Medulla oblongata (tissue), 1 donor: ENCODE data around the gene RBM19.
"Not testable (repeated sequence)": the region's sequence is repeated elsewhere in the genome, so short reads cannot be mapped to it uniquely, and the experiment has no call there.

ENCODE experiments used
- DNase-seq: peaks from one replicate; pipeline ENCODE4 v3.0.0-alpha.2; 2015; ENCODE audit errors: extremely low spot score

Gene RBM19

GRCh38 chr12:113965951-113966797 lies at the start of gene RBM19:
Gene RBM19, minus strand, starts transcription at chr12:113966325. Its CDS starts 98 bp downstream, at chr12:113966227.
- DNase-seq: peak; percentile 100

GRCh38 chr12:114015851-114016250 lies 49.7 kb upstream of the RBM19 start:
- DNase-seq: no peak

- no peak for DNase-seq
Measured at GRCh38 chr12:114013575-114014345, 47.6 kb upstream of the RBM19 start.

GRCh38 chr12:114012744-114013431 lies 46.8 kb upstream of the RBM19 start:
- DNase-seq: no peak

- DNase-seq: no peak
Measured at GRCh38 chr12:114011711-114012110, 45.6 kb upstream of the RBM19 start.

- DNase-seq: no peak
Measured at GRCh38 chr12:114006482-114007425, 40.6 kb upstream of the RBM19 start.

GRCh38 chr12:114004402-114004801 lies 38.3 kb upstream of the RBM19 start:
- DNase-seq: no peak

- DNase-seq: no peak
Measured at GRCh38 chr12:114003286-114003685, 37.2 kb upstream of the RBM19 start.

- DNase-seq: no peak
Measured at GRCh38 chr12:114001511-114002340, 35.6 kb upstream of the RBM19 start.

GRCh38 chr12:114000861-114001260 lies 34.7 kb upstream of the RBM19 start:
- DNase-seq: no peak

- DNase-seq: not testable (repeated sequence)
Measured at GRCh38 chr12:114000261-114000660, 34.1 kb upstream of the RBM19 start.

- DNase-seq: no peak
Measured at GRCh38 chr12:113997365-113997764, 31.2 kb upstream of the RBM19 start.

GRCh38 chr12:113996026-113996425 lies 29.9 kb upstream of the RBM19 start:
- DNase-seq: no peak

GRCh38 chr12:113994051-113994450 lies 27.9 kb upstream of the RBM19 start:
- no peak for DNase-seq

- not testable (repeated sequence) for DNase-seq
Measured at GRCh38 chr12:113992751-113993150, 26.6 kb upstream of the RBM19 start.

GRCh38 chr12:113991224-113992044 lies 25.3 kb upstream of the RBM19 start:
- no peak for DNase-seq

GRCh38 chr12:113990250-113991223 lies 24.4 kb upstream of the RBM19 start:
- DNase-seq: no peak

GRCh38 chr12:113988976-113989375 lies 22.9 kb upstream of the RBM19 start:
- DNase-seq: no peak
